Stomach smooth muscle (tissue), 2 donors: ENCODE results near the gene ZSWIM2.

Experiments
- H3K27ac ChIP-seq: one replicate; pipeline ENCODE4 v1.7.0; 2013; ENCODE audit warnings: mild to moderate bottlenecking, low read length, inconsistent platforms
- H3K27me3 ChIP-seq, 2 donors: one replicate each; pipeline ENCODE4 v1.7.0; 2013; ENCODE audit warnings: low read length in 2 of 2; ENCODE audit not compliant: insufficient read depth in 2 of 2, control insufficient read depth in 1 of 2
- H3K36me3 ChIP-seq, 2 donors: one replicate each; pipeline ENCODE4 v1.7.0; 2013; ENCODE audit warnings: low read length in 2 of 2; ENCODE audit not compliant: control insufficient read depth in 2 of 2, insufficient read depth in 2 of 2
- H3K4me1 ChIP-seq: one replicate; pipeline ENCODE4 v1.7.0; 2013; ENCODE audit warnings: low read length; ENCODE audit not compliant: control insufficient read depth, insufficient read depth
- H3K4me3 ChIP-seq, 2 donors: one replicate each; pipeline ENCODE4 v1.7.0; 2013; ENCODE audit warnings: low read length in 2 of 2
- H3K9ac ChIP-seq, 2 donors: one replicate each; pipeline ENCODE4 v1.7.0; 2013; ENCODE audit warnings: low read length in 2 of 2, mild to moderate bottlenecking in 1 of 2
- H3K9me3 ChIP-seq, 2 donors: one replicate each; pipeline ENCODE4 v1.7.0; 2013; ENCODE audit warnings: low read length in 2 of 2; ENCODE audit not compliant: control insufficient read depth in 2 of 2
- donor health status: healthy.
- donor health status: Pancreatic carcinoma.

The ZSWIM2 gene

DNA sequence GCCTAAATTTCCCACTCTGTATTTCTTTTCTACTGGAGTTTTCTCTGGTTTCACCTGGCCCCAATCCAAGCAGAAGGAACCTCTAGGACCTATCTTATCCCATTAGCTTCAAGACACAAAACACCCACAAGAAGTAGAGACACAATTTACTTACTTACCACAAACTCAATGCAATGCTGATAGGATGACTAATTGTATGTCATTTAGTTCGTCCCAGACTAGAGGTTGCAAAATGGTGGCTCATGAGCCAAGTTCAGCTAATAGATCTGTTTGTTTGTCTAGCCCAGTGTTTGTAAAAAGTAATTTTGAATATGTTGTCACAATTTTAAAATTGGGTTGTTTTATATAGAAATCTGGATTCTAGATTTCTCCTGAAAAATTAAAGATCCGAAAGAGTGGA is 34.7 kb upstream of the ZSWIM2 start:
- H3K9ac ChIP-seq = no peak overlapping the region
- H3K9me3 ChIP-seq = peaks cover 0 to 4% of the 10 kb centered on the region in 2 donors
- H3K27ac ChIP-seq = no peak overlapping the region
- no peaks in the 10 kb centered on the region for H3K4me1 ChIP-seq
- no peaks in the 10 kb centered on the region for H3K27me3 ChIP-seq
- no peak overlapping the region for H3K4me3 ChIP-seq
- no peaks in the 10 kb centered on the region for H3K36me3 ChIP-seq

DNA sequence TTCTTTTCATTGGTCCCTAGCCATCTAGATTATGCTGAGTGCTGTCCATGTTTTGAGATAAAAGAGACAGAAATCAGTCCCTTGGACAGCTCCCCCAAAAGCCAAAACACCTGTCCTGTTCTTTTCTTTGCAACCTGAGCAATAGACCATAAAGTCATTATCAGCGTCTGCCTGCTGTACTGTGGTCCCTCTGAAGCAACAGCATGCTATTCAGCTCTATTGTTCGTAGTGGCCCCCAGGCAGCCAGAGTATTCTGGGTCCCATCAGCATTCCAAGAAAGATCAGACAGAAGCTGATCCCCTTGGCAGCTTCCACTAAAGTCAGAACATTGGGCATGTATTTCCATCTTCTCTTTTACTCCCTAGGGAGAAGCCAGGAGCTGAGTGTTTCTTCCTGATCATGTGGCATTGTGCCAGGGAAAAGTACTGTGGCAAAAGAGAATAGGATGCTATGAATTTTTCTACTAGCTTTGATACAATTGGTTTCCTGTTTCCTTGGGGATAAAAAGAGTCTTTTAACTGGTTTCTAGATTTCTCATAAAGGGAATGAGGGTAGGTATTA is 33.6 kb upstream of the ZSWIM2 start:
- Histone ChIP-seq H3K27ac (no peak overlapping the region), H3K9me3 (peaks cover 0 to 4% of the 10 kb centered on the region in 2 donors), H3K4me1 (no peaks in the 10 kb centered on the region), H3K9ac (no peak overlapping the region), H3K4me3 (no peak overlapping the region), H3K36me3 (no peaks in the 10 kb centered on the region), H3K27me3 (no peaks in the 10 kb centered on the region)

DNA sequence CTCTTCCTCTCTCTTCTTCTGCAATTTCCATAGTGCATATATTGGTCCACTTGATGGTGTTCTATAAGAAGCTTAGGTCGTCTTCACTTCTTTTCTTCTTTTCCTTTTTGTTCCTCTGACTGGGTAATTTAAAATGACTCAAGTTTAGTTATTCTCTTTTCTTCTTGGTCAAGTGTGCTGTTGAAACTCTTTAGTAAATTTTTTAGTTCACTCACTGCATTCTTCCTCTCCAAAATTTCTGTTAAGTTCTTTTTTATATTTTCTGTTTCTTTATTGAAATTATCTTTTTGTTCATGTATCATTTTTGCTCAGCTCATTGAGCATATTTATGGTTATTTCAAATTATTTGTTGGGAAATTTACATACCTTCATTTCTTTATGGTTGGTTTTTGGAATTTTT is 32.7 kb upstream of the ZSWIM2 start:
- Histone ChIP-seq H3K27me3 (no peaks in the 10 kb centered on the region), H3K4me3 (no peak overlapping the region), H3K36me3 (no peaks in the 10 kb centered on the region), H3K9ac (no peak overlapping the region), H3K4me1 (no peaks in the 10 kb centered on the region), H3K9me3 (peaks cover 0 to 4% of the 10 kb centered on the region in 2 donors), H3K27ac (no peak overlapping the region)

- Histone ChIP-seq H3K4me1 (no peaks in the 10 kb centered on the region), H3K4me3 (no peak overlapping the region), H3K36me3 (no peaks in the 10 kb centered on the region), H3K27ac (no peak overlapping the region), H3K27me3 (no peaks in the 10 kb centered on the region), H3K9me3 (peaks cover 0 to 4% of the 10 kb centered on the region in 2 donors), H3K9ac (no peak overlapping the region)
Observed at GRCh38 chr2:186879312-186879711, 30.3 kb upstream of the ZSWIM2 start.

DNA sequence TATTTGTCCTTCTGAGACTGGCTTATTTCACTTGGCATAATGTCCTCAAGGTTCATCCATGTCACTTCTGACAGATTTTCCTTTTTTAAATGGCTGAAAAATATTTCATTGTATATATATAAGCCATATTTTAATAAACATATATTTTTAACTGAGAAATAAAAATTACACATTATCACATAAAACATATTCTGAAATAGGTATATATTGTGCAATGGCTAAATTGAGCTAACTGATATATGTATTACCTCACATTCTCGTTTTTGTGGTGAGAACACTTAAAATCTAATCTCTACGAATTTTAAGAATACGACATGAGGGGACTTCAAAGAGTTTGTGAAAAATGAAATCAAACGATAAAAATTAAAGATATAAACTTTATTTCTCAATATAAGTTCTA is 25.7 kb upstream of the ZSWIM2 start:
- no peaks in the 10 kb centered on the region for H3K9me3 ChIP-seq
- no peak overlapping the region for H3K27ac ChIP-seq
- no peak overlapping the region for H3K4me3 ChIP-seq
- no peak overlapping the region for H3K9ac ChIP-seq
- no peaks in the 10 kb centered on the region for H3K36me3 ChIP-seq
- no peaks in the 10 kb centered on the region for H3K27me3 ChIP-seq
- H3K4me1 ChIP-seq = no peaks in the 10 kb centered on the region

- Histone ChIP-seq H3K27me3 (no peaks in the 10 kb centered on the region), H3K4me3 (no peak overlapping the region), H3K4me1 (no peaks in the 10 kb centered on the region), H3K27ac (no peak overlapping the region), H3K9ac (no peak overlapping the region), H3K9me3 (no peaks in the 10 kb centered on the region), H3K36me3 (no peaks in the 10 kb centered on the region)
Observed at GRCh38 chr2:186871881-186872280, 22.9 kb upstream of the ZSWIM2 start.

DNA sequence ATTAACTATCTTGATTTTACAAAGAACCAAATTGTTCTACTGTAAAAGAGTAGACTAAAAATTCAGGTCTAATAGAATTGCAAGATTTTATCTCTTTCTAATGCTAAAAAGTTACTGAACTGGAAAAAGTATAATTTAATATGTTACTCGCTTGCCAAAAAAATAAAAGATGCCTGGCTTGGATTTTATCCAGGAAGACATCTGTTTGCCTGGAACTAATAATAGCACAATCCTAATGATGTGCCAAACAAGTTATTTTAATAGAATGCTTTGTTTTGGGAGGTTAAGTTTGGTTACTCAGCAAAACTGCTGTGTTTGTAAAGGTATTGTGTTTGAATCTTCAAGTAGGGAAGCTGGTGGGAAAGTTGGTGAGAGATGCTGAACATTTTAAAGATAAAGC is 19.4 kb upstream of the ZSWIM2 start:
- H3K9me3 ChIP-seq = no peaks in the 10 kb centered on the region
- H3K27ac ChIP-seq = no peak overlapping the region
- H3K27me3 ChIP-seq = no peaks in the 10 kb centered on the region
- H3K36me3 ChIP-seq = no peaks in the 10 kb centered on the region
- H3K4me3 ChIP-seq = no peak overlapping the region
- H3K4me1 ChIP-seq = no peaks in the 10 kb centered on the region
- H3K9ac ChIP-seq = no peak overlapping the region

DNA sequence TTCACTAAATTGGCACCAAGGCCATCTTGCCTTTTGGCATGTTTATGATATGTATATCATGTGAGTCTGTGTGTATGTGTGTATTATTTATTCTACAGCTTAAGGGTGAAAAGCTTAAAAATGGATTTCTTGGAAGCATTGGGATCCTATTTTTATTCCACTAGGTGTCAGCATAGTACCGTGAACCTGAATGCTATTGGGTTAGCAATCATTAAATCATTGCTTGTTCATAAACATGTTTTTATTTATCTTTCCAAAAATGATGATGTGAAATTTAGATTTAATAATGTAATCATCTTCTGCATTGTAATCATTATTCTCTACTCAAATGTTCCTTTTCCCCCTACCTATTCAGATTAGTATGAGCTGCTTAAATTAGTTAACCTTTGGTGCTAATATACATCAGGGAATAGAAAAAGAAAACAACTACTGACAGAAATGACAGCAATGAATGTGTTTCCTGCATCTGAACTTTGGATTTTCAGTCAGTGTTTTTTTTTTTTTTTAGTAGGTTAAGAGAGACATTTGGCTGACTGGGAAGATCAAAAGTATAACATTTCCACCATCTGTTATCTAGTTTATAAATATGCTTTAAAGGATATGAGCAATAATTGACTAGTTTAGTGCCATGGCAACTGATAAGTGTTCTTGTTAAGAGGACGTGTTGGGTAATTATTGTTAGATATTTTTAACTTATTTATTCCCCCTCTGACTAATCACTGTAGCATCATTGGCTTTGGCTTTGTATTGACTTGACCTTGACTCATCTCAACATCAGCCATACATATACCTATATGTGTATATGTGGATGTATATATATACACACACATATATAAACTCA is 14.1 kb upstream of the ZSWIM2 start:
- Histone ChIP-seq H3K27me3 (no peaks in the 10 kb centered on the region), H3K9me3 (no peaks in the 10 kb centered on the region), H3K4me1 (no peaks in the 10 kb centered on the region), H3K27ac (no peak overlapping the region), H3K9ac (no peak overlapping the region), H3K4me3 (no peak overlapping the region), H3K36me3 (no peaks in the 10 kb centered on the region)

DNA sequence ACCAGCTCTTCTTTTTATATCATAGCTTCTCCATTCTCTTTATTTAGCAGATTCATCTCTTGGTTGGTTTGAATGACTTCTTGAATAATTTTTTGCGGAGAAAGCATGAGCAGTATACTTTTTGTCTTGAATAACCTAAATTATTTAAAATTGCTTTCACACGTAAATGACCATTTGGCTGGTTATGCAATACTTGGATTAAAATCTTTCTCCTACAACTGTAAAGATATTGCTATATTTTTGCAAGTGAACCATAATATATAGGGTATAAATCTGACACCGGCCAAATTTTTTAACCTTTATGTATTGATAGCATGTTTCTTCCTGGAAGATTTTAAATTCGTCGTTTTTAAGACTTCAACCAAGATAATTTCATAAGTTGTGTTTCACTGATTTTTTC is 6.2 kb upstream of the ZSWIM2 start:
- H3K9ac ChIP-seq = no peak overlapping the region
- H3K27ac ChIP-seq = no peak overlapping the region
- H3K27me3 ChIP-seq = no peaks in the 10 kb centered on the region
- no peak overlapping the region for H3K4me3 ChIP-seq
- no peaks in the 10 kb centered on the region for H3K9me3 ChIP-seq
- no peaks in the 10 kb centered on the region for H3K36me3 ChIP-seq
- H3K4me1 ChIP-seq = no peaks in the 10 kb centered on the region

GRCh38 chr2:186853951-186854350 is 5.0 kb upstream of the ZSWIM2 start:
- no peaks in the 10 kb centered on the region for H3K27me3 ChIP-seq
- H3K36me3 ChIP-seq = no peaks in the 10 kb centered on the region
- no peaks in the 10 kb centered on the region for H3K4me1 ChIP-seq
- no peak overlapping the region for H3K9ac ChIP-seq
- no peaks in the 10 kb centered on the region for H3K9me3 ChIP-seq
- H3K27ac ChIP-seq = no peak overlapping the region
- no peak overlapping the region for H3K4me3 ChIP-seq

GRCh38 chr2:186852508-186852907 is 3.5 kb upstream of the ZSWIM2 start:
- Histone ChIP-seq H3K27me3 (no peaks in the 10 kb centered on the region), H3K4me1 (peaks cover 3% of the 10 kb centered on the region), H3K9ac (no peak overlapping the region), H3K9me3 (no peaks in the 10 kb centered on the region), H3K36me3 (no peaks in the 10 kb centered on the region), H3K4me3 (no peak overlapping the region), H3K27ac (no peak overlapping the region)
